ENCODE data around the gene CAMTA1.

DNA sequence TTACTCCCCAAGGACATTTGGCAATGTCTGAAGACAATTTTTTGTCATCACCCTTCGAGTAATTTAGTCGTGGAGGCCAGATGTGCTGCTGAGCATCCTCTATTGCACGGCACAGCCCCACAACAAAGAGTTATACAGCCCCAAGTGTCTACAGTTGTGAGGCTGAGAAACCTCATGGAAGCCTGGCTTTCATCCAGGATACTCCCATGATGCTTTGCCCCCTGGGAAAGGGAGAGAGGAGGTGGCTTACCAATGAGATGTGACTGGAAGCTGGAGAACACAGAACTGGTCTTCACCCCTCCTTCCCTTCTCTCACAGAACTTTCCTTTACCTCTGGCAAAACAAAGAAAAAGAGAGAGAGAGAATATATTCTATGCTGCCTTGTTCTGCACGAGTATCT lies 834.9 kb downstream of the CAMTA1 start:
- TF ChIP-seq, protein P1, sequence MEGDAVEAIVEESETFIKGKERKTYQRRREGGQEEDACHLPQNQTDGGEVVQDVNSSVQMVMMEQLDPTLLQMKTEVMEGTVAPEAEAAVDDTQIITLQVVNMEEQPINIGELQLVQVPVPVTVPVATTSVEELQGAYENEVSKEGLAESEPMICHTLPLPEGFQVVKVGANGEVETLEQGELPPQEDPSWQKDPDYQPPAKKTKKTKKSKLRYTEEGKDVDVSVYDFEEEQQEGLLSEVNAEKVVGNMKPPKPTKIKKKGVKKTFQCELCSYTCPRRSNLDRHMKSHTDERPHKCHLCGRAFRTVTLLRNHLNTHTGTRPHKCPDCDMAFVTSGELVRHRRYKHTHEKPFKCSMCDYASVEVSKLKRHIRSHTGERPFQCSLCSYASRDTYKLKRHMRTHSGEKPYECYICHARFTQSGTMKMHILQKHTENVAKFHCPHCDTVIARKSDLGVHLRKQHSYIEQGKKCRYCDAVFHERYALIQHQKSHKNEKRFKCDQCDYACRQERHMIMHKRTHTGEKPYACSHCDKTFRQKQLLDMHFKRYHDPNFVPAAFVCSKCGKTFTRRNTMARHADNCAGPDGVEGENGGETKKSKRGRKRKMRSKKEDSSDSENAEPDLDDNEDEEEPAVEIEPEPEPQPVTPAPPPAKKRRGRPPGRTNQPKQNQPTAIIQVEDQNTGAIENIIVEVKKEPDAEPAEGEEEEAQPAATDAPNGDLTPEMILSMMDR (IDR thresholded peaks at IDR 0.05; ENCODE audit: low read length), result no peak
- TF ChIP-seq EZH2phosphoT487 (IDR thresholded peaks at IDR 0.05; ENCODE audit: low read length) (no peak), EZH2 (optimal IDR thresholded peaks at IDR 0.05; ENCODE audit: low read depth, low read length) (no peak)
